ENCODE measurements around the gene AGAP1. TPM values are rescaled to one million over a fixed set of nuclear protein-coding genes. Genes with fewer than 3 reads are reported as not detected.

The AGAP1 gene
- total RNA-seq, 4 donors from 2014 or later: 33.7 to 55.2 (median 37.5) TPM

GRCh38 chr2:236112466-236112865, 618.6 kb downstream of the AGAP1 start:
- Histone ChIP-seq H3K4me3 (no peak overlapping the region), H3K4me1 (no peaks in the 10 kb centered on the region), H3K36me3 (no peaks in the 10 kb centered on the region), H3K27ac (no peak overlapping the region), H3K9me3 (no peaks in the 10 kb centered on the region), H3K27me3 (no peaks in the 10 kb centered on the region)
- no peak for ATAC-seq
- 70 to 90% methylated on average over 2 of the region's 14 CpGs for WGBS, 2 donors (ENCODE audit: low coverage in 1 of 2)
- TF ChIP-seq EP300 (IDR thresholded peaks at IDR 0.05) (no peak), POLR2A (IDR thresholded peaks at IDR 0.05) (no peak), POLR2AphosphoS5 (IDR thresholded peaks at IDR 0.05) (no peak), CTCF (IDR thresholded peaks at IDR 0.05) (no peak)

- TF ChIP-seq CTCF (IDR thresholded peaks at IDR 0.05) (no peak), POLR2AphosphoS5 (IDR thresholded peaks at IDR 0.05) (no peak), EP300 (IDR thresholded peaks at IDR 0.05) (no peak), POLR2A (IDR thresholded peaks at IDR 0.05) (no peak)
- no peak overlapping the region for H3K4me3 ChIP-seq
- no peaks in the 10 kb centered on the region for H3K36me3 ChIP-seq
- ATAC-seq: no peak
- no peaks in the 10 kb centered on the region for H3K9me3 ChIP-seq
- WGBS, 2 donors (ENCODE audit: low coverage in 1 of 2): 97 to 100% methylated on average over 5 to 6 of the region's 8 CpGs
- H3K27ac ChIP-seq: no peak overlapping the region
- H3K27me3 ChIP-seq: no peaks in the 10 kb centered on the region
- no peaks in the 10 kb centered on the region for H3K4me1 ChIP-seq
Measured at GRCh38 chr2:236113425-236113824, 619.6 kb downstream of the AGAP1 start.

- H3K4me1 ChIP-seq: no peaks in the 10 kb centered on the region
- no peak for TF ChIP-seq POLR2AphosphoS5 (IDR thresholded peaks at IDR 0.05)
- TF ChIP-seq POLR2A (IDR thresholded peaks at IDR 0.05): no peak
- no peak for TF ChIP-seq EP300 (IDR thresholded peaks at IDR 0.05)
- TF ChIP-seq CTCF (IDR thresholded peaks at IDR 0.05): no peak
- H3K9me3 ChIP-seq: no peaks in the 10 kb centered on the region
- ATAC-seq: no peak
- WGBS, 2 donors (ENCODE audit: low coverage in 1 of 2): 84 to 96% methylated on average over 9 to 12 of the region's 13 CpGs
- H3K27ac ChIP-seq: no peak overlapping the region
- H3K4me3 ChIP-seq: no peak overlapping the region
- H3K27me3 ChIP-seq: no peaks in the 10 kb centered on the region
- no peaks in the 10 kb centered on the region for H3K36me3 ChIP-seq
Measured at GRCh38 chr2:236113948-236114347, 620.1 kb downstream of the AGAP1 start.

GRCh38 chr2:236114959-236115358, 621.1 kb downstream of the AGAP1 start:
- ATAC-seq: no peak
- no peak for TF ChIP-seq EP300 (IDR thresholded peaks at IDR 0.05)
- no peak for TF ChIP-seq POLR2AphosphoS5 (IDR thresholded peaks at IDR 0.05)
- TF ChIP-seq POLR2A (IDR thresholded peaks at IDR 0.05): no peak
- no peak for TF ChIP-seq CTCF (IDR thresholded peaks at IDR 0.05)
- no peaks in the 10 kb centered on the region for H3K4me1 ChIP-seq
- no peak overlapping the region for H3K27ac ChIP-seq
- no peaks in the 10 kb centered on the region for H3K9me3 ChIP-seq
- H3K4me3 ChIP-seq: no peak overlapping the region
- WGBS, 2 donors (ENCODE audit: low coverage in 1 of 2): 81 to 95% methylated on average over 4 to 10 of the region's 15 CpGs
- peaks cover 0 to 3% of the 10 kb centered on the region in 2 donors for H3K36me3 ChIP-seq
- H3K27me3 ChIP-seq: no peaks in the 10 kb centered on the region

- Histone ChIP-seq H3K36me3 (peaks cover 0 to 28% of the 10 kb centered on the region in 2 donors), H3K27ac (no peak overlapping the region), H3K27me3 (no peaks in the 10 kb centered on the region), H3K4me3 (no peak overlapping the region), H3K4me1 (no peaks in the 10 kb centered on the region), H3K9me3 (no peaks in the 10 kb centered on the region)
- 85 to 88% methylated on average over 8 to 10 of the region's 10 CpGs for WGBS, 2 donors (ENCODE audit: low coverage in 1 of 2)
- TF ChIP-seq POLR2AphosphoS5 (IDR thresholded peaks at IDR 0.05) (no peak), POLR2A (IDR thresholded peaks at IDR 0.05) (no peak), EP300 (IDR thresholded peaks at IDR 0.05) (no peak)
- no peak for ATAC-seq
Measured at GRCh38 chr2:236117401-236117800, 623.6 kb downstream of the AGAP1 start.
